HepG2 (cell line): ENCODE data around the gene NECTIN2. TPM values are rescaled to one million over a fixed set of nuclear protein-coding genes. Genes with fewer than 3 reads are reported as not detected.

Experiments
- ARHGAP35 ChIP-seq: sonication (generic); formaldehyde crosslinking; IDR thresholded peaks from 2 replicates; pipeline ENCODE4 v1.9.0; 2022; ENCODE audit warnings: mild to moderate bottlenecking, inconsistent platforms, moderate library complexity, missing genetic modification reagents, borderline replicate concordance
- KDM3A ChIP-seq: IDR thresholded peaks from 2 replicates; pipeline ENCODE4 v1.6.1; 2018; ENCODE audit warnings: low read depth, missing compliant biosample characterization
- MED1 ChIP-seq: sonication (generic); formaldehyde crosslinking; IDR thresholded peaks from 2 replicates; pipeline ENCODE4 v1.4.0; 2020; ENCODE audit warnings: missing genetic modification reagents
- PRPF4 ChIP-seq: fragments of 200-400 bp; formaldehyde crosslinking; IDR thresholded peaks from 2 replicates; pipeline ENCODE4 v1.6.1; 2016; ENCODE audit warnings: low read length, low read depth; ENCODE audit not compliant: poor library complexity, severe bottlenecking
- SP5 ChIP-seq: IDR thresholded peaks from 2 replicates; pipeline ENCODE4 v1.6.1; 2016; ENCODE audit warnings: low read depth, borderline replicate concordance
- TRIM24 ChIP-seq: sonication (generic); formaldehyde crosslinking; IDR thresholded peaks from 2 replicates; pipeline ENCODE4 v1.8.0; 2022; ENCODE audit warnings: mild to moderate bottlenecking, missing genetic modification reagents
- ZBTB21 ChIP-seq: sonication (generic); formaldehyde crosslinking; IDR thresholded peaks from 2 replicates; pipeline ENCODE4 v1.4.0; 2020; ENCODE audit warnings: missing genetic modification reagents
- ZMYM4 ChIP-seq: sonication (generic); formaldehyde crosslinking; IDR thresholded peaks from 2 replicates; pipeline ENCODE4 v1.8.1; 2023; ENCODE audit warnings: mild to moderate bottlenecking, missing genetic modification reagents
- ZNF260 ChIP-seq: sonication (generic); formaldehyde crosslinking; IDR thresholded peaks from 2 replicates; pipeline ENCODE4 v1.4.0; 2020; ENCODE audit warnings: missing genetic modification reagents, low read depth, mild to moderate bottlenecking, borderline replicate concordance
- ZNF292 ChIP-seq: sonication (generic); formaldehyde crosslinking; IDR thresholded peaks from 2 replicates; pipeline ENCODE4 v1.8.1; 2022; ENCODE audit warnings: mild to moderate bottlenecking, low read depth, missing genetic modification reagents, borderline replicate concordance
- ZNF343 ChIP-seq: sonication (generic); formaldehyde crosslinking; IDR thresholded peaks from 2 replicates; pipeline ENCODE4 v1.4.0; 2020; ENCODE audit warnings: mild to moderate bottlenecking, missing genetic modification reagents
- ZNF577 ChIP-seq: sonication (generic); formaldehyde crosslinking; IDR thresholded peaks from 2 replicates; pipeline ENCODE4 v1.4.0; 2020; ENCODE audit warnings: mild to moderate bottlenecking, low read depth, missing genetic modification reagents, borderline replicate concordance
- ZNF607 ChIP-seq: sonication (generic); formaldehyde crosslinking; IDR thresholded peaks from 2 replicates; pipeline ENCODE4 v1.5.1; 2020; ENCODE audit warnings: missing genetic modification reagents, mild to moderate bottlenecking, borderline replicate concordance
- polyA plus RNA-seq, 8 experiments: library from polyadenylated mRNA; depleted of rRNA in 3 of 8; stranded (reverse) in 7 of 8; unstranded in 1 of 8; fragments of >200 nt; fragmentation: Illumina TruSeq in 4 of 8; extraction: Trizol in 4 of 8; gene quantifications; 2 replicates each; pipeline versions ENCODE4 v1.2.1 to v1.2.3, GENCODE V29; 2011 to 2016; ENCODE audit warnings: low read depth in 4 of 8, missing spikeins in 1 of 8, mixed read lengths in 1 of 8; ENCODE audit not compliant: insufficient read depth in 1 of 8
- total RNA-seq, 5 experiments: library from RNA; depleted of rRNA; stranded (reverse); fragments of >200 nt; fragmentation: Illumina TruSeq; extraction: Trizol; gene quantifications; 2 replicates each; pipeline ENCODE4 v1.2.3, GENCODE V29; 2016; ENCODE audit warnings: low read depth in 1 of 5
- TF ChIP-seq, protein P1 (sequence below): sonication (generic); formaldehyde crosslinking; IDR thresholded peaks from 2 replicates; pipeline ENCODE4 v1.5.1; 2020; ENCODE audit warnings: mild to moderate bottlenecking, missing genetic modification reagents, borderline replicate concordance
- TF ChIP-seq, protein P2 (sequence below): sonication (generic); formaldehyde crosslinking; IDR thresholded peaks from 2 replicates; pipeline ENCODE4 v1.8.0; 2022; ENCODE audit warnings: missing genetic modification reagents, mild to moderate bottlenecking, moderate library complexity, borderline replicate concordance
- TF ChIP-seq, protein P3 (sequence below): sonication (generic); formaldehyde crosslinking; IDR thresholded peaks from 2 replicates; pipeline ENCODE4 v1.5.0; 2020; ENCODE audit warnings: mild to moderate bottlenecking, low read depth, missing genetic modification reagents, borderline replicate concordance
- TF ChIP-seq, protein P4 (sequence below): IDR thresholded peaks from 2 replicates; pipeline ENCODE4 v1.6.1; 2016; ENCODE audit warnings: low read depth
- TF ChIP-seq, protein P5 (sequence below): IDR thresholded peaks from 2 replicates; pipeline ENCODE4 v1.6.1; 2016

NECTIN2 gene
- total and polyA plus RNA-seq, 2 of the 13 experiments (the other 11 are each of a cell fraction or from before 2014, with no cell fraction given), result 75.4 to 114 TPM

DNA sequence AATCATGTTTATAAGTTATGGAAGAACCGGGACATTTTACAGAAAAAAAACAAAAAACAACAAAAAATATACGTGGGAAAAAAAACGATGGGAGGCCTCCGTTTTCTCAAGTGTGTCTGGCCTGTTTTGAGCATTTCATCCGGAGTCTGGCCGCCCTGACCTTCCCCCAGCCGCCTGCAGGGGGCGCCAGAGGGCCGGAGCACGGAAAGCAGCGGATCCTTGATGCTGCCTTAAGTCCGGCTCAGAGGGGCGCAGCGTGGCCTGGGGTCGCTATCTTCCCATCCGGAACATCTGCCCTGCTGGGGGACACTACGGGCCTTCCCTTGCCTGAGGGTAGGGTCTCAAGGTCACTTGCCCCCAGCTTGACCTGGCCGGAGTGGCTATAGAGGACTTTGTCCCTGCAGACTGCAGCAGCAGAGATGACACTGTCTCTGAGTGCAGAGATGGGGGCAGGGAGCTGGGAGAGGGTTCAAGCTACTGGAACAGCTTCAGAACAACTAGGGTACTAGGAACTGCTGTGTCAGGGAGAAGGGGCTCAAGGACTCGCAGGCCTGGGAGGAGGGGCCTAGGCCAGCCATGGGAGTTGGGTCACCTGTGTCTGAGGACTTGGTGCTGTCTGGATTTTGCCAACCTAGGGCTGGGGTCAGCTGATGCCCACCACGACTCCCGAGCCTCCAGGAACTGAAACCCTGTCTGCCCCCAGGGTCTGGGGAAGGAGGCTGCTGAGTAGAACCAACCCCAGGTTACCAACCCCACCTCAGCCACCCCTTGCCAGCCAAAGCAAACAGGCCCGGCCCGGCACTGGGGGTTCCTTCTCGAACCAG lies 57.7 kb downstream of the NECTIN2 start (continued):
- no peak for TF ChIP-seq ZBTB21 (CRISPR knock-in tag)
- no peak for TF ChIP-seq ARHGAP35 (CRISPR knock-in tag)
- TF ChIP-seq ZNF260, result no peak
- TF ChIP-seq, protein P1, sequence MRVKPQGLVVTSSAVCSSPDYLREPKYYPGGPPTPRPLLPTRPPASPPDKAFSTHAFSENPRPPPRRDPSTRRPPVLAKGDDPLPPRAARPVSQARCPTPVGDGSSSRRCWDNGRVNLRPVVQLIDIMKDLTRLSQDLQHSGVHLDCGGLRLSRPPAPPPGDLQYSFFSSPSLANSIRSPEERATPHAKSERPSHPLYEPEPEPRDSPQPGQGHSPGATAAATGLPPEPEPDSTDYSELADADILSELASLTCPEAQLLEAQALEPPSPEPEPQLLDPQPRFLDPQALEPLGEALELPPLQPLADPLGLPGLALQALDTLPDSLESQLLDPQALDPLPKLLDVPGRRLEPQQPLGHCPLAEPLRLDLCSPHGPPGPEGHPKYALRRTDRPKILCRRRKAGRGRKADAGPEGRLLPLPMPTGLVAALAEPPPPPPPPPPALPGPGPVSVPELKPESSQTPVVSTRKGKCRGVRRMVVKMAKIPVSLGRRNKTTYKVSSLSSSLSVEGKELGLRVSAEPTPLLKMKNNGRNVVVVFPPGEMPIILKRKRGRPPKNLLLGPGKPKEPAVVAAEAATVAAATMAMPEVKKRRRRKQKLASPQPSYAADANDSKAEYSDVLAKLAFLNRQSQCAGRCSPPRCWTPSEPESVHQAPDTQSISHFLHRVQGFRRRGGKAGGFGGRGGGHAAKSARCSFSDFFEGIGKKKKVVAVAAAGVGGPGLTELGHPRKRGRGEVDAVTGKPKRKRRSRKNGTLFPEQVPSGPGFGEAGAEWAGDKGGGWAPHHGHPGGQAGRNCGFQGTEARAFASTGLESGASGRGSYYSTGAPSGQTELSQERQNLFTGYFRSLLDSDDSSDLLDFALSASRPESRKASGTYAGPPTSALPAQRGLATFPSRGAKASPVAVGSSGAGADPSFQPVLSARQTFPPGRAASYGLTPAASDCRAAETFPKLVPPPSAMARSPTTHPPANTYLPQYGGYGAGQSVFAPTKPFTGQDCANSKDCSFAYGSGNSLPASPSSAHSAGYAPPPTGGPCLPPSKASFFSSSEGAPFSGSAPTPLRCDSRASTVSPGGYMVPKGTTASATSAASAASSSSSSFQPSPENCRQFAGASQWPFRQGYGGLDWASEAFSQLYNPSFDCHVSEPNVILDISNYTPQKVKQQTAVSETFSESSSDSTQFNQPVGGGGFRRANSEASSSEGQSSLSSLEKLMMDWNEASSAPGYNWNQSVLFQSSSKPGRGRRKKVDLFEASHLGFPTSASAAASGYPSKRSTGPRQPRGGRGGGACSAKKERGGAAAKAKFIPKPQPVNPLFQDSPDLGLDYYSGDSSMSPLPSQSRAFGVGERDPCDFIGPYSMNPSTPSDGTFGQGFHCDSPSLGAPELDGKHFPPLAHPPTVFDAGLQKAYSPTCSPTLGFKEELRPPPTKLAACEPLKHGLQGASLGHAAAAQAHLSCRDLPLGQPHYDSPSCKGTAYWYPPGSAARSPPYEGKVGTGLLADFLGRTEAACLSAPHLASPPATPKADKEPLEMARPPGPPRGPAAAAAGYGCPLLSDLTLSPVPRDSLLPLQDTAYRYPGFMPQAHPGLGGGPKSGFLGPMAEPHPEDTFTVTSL (CRISPR knock-in tag), result peak; percentile 55; the same call in 1 of the 2 replicates
- TF ChIP-seq, protein P2, sequence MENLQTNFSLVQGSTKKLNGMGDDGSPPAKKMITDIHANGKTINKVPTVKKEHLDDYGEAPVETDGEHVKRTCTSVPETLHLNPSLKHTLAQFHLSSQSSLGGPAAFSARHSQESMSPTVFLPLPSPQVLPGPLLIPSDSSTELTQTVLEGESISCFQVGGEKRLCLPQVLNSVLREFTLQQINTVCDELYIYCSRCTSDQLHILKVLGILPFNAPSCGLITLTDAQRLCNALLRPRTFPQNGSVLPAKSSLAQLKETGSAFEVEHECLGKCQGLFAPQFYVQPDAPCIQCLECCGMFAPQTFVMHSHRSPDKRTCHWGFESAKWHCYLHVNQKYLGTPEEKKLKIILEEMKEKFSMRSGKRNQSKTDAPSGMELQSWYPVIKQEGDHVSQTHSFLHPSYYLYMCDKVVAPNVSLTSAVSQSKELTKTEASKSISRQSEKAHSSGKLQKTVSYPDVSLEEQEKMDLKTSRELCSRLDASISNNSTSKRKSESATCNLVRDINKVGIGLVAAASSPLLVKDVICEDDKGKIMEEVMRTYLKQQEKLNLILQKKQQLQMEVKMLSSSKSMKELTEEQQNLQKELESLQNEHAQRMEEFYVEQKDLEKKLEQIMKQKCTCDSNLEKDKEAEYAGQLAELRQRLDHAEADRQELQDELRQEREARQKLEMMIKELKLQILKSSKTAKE (CRISPR knock-in tag), result peak; percentile 84; the same call in 1 of the 2 replicates
- TF ChIP-seq, protein P3, sequence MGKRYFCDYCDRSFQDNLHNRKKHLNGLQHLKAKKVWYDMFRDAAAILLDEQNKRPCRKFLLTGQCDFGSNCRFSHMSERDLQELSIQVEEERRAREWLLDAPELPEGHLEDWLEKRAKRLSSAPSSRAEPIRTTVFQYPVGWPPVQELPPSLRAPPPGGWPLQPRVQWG (CRISPR knock-in tag), result no peak
- TF ChIP-seq ZNF607 (CRISPR knock-in tag), result no peak
- peak; percentile 43; the same call in 1 of the 2 replicates for TF ChIP-seq TRIM24 (CRISPR knock-in tag)
- peak; percentile 89 for TF ChIP-seq MED1 (CRISPR knock-in tag)
- peak; percentile 91; the same call in 1 of the 2 replicates for TF ChIP-seq KDM3A (CRISPR knock-in tag)
- no peak for TF ChIP-seq ZNF577 (CRISPR knock-in tag)
- TF ChIP-seq ZNF292 (CRISPR knock-in tag), result peak; percentile 82
- peak; percentile 56; the same call in 1 of the 2 replicates for TF ChIP-seq SP5 (CRISPR knock-in tag)
- TF ChIP-seq, protein P4, sequence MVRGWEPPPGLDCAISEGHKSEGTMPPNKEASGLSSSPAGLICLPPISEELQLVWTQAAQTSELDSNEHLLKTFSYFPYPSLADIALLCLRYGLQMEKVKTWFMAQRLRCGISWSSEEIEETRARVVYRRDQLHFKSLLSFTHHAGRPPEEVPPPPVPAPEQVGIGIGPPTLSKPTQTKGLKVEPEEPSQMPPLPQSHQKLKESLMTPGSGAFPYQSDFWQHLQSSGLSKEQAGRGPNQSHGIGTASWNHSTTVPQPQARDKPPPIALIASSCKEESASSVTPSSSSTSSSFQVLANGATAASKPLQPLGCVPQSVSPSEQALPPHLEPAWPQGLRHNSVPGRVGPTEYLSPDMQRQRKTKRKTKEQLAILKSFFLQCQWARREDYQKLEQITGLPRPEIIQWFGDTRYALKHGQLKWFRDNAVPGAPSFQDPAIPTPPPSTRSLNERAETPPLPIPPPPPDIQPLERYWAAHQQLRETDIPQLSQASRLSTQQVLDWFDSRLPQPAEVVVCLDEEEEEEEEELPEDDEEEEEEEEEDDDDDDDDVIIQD (CRISPR knock-in tag), result no peak
- TF ChIP-seq ZNF343 (CRISPR knock-in tag), result peak; percentile 92; the same call in 1 of the 2 replicates
- TF ChIP-seq, protein P5, sequence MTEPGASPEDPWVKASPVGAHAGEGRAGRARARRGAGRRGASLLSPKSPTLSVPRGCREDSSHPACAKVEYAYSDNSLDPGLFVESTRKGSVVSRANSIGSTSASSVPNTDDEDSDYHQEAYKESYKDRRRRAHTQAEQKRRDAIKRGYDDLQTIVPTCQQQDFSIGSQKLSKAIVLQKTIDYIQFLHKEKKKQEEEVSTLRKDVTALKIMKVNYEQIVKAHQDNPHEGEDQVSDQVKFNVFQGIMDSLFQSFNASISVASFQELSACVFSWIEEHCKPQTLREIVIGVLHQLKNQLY (CRISPR knock-in tag), result no peak; the same call in 1 of the 2 replicates
- TF ChIP-seq ZMYM4 (CRISPR knock-in tag), result peak; percentile 82
- TF ChIP-seq PRPF4, result peak; percentile 88
